D721Med (cell line): Measurements from ENCODE around the gene MLNR.

ENCODE experiments used
- DNase-seq: peaks from one replicate; pipeline ENCODE4 v3.0.0; 2011; ENCODE audit warnings: low spot score; ENCODE audit not compliant: insufficient read length
- FAIRE-seq: peaks from 2 replicates; lab custom pipeline; 2011; peaks lifted over from hg19 to GRCh38; lab: Jason Lieb, UNC
- CTCF ChIP-seq: IDR thresholded peaks from 2 replicates; pipeline ENCODE4 v1.5.1; 2012; ENCODE audit warnings: mild to moderate bottlenecking, control low read depth; ENCODE audit not compliant: insufficient read depth; ENCODE audit errors: missing control alignments

MLNR gene, protein sequence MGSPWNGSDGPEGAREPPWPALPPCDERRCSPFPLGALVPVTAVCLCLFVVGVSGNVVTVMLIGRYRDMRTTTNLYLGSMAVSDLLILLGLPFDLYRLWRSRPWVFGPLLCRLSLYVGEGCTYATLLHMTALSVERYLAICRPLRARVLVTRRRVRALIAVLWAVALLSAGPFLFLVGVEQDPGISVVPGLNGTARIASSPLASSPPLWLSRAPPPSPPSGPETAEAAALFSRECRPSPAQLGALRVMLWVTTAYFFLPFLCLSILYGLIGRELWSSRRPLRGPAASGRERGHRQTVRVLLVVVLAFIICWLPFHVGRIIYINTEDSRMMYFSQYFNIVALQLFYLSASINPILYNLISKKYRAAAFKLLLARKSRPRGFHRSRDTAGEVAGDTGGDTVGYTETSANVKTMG

GRCh38 chr13:49220036-49220855 is at the start of gene MLNR:
TSS of gene MLNR (plus strand) at chr13:49220338. CDS start at chr13:49220338, 0 bp downstream.
- peak; percentile 10 for TF ChIP-seq CTCF
- FAIRE-seq (no peak), DNase-seq (peak; percentile 73)

DNA sequence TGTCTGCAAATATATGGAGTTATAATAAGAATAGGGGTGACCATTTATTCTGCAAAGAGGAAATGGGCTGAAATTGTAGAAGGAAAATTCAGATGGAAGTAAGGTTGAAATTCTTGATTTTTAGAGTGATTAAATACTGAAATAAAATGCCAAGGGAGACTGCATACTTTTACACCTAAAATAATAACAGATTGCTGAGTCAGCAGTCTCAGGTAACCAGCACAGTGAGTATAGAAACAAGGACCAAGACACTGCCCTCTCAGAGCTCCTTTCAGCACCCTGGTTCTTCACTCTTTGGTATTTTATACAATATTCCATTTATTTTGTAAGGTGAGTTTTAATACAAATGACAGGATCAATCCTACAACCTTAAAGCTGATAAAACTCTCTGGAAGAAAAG is 48.8 kb upstream of the MLNR start:
- TF ChIP-seq CTCF = no peak
- FAIRE-seq = no peak

GRCh38 chr13:49183672-49184325 is 36.3 kb upstream of the MLNR start:
- TF ChIP-seq CTCF = no peak
- no peak for DNase-seq
- no peak for FAIRE-seq

More for the DNA sequence above, 48.8 kb upstream of the MLNR start:
- DNase-seq = no peak

- no peak for FAIRE-seq
- no peak for DNase-seq
- no peak for TF ChIP-seq CTCF
Observed at GRCh38 chr13:49184621-49185020, 35.5 kb upstream of the MLNR start.

- no peak for DNase-seq
- FAIRE-seq = no peak
- no peak for TF ChIP-seq CTCF
Observed at GRCh38 chr13:49185264-49185663, 34.9 kb upstream of the MLNR start.

DNA sequence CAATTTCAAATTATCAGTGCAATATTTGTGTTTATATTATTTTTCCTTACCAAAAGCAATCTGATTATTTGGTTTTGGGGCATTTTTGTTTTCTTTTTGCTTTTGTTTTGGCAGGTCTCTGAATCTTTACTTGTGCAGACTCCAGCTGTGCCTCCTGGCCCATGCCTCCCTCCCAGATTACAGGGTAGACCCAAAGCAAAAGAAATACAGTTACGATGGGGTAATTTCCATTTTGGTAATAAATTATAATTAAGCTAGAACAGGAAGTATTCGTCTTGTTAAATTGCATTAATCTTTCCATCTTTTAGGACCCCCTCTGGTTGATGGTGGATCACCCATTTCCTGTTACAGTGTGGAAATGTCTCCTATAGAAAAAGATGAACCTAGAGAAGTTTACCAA is 29.2 kb upstream of the MLNR start:
- no peak for TF ChIP-seq CTCF
- FAIRE-seq = no peak
- DNase-seq = no peak
